H9 (cell line): ENCODE results near the gene PXDN. TPM values are rescaled to one million over a fixed set of nuclear protein-coding genes. Genes with fewer than 3 reads are reported as not detected.
A peak's percentile ranks its signal among the peaks of the same experiment; 100 is the strongest.

Experiments used
- DNase-seq: peaks from one replicate; pipeline ENCODE4 v3.0.0-alpha.2; 2017
- H2AFZ ChIP-seq: one replicate; pipeline ENCODE4 v1.6.1; 2013; ENCODE audit warnings: mild to moderate bottlenecking, low read length, control low read depth, moderate library complexity
- H2AK5ac ChIP-seq: 2 replicates; pipeline ENCODE4 v1.6.1; 2013; ENCODE audit warnings: low read length, control low read depth, mixed read lengths; ENCODE audit not compliant: insufficient read length
- H2BK120ac ChIP-seq: one replicate; pipeline ENCODE4 v1.6.1; 2013; ENCODE audit warnings: low read depth, mild to moderate bottlenecking, low read length, control low read depth, inconsistent platforms; ENCODE audit not compliant: poor library complexity, severe bottlenecking
- H2BK12ac ChIP-seq: 2 replicates; pipeline ENCODE4 v1.6.1; 2013; ENCODE audit warnings: low read length, control low read depth, mixed read lengths, low read depth; ENCODE audit not compliant: insufficient read length
- H2BK15ac ChIP-seq: 2 replicates; pipeline ENCODE4 v1.6.1; 2013; ENCODE audit warnings: low read depth, low read length, control low read depth
- H2BK20ac ChIP-seq: one replicate; pipeline ENCODE4 v1.6.1; 2013; ENCODE audit warnings: low read depth, mild to moderate bottlenecking, low read length, control low read depth, inconsistent platforms; ENCODE audit not compliant: poor library complexity, severe bottlenecking
- H2BK5ac ChIP-seq: 2 replicates; pipeline ENCODE4 v1.6.1; 2013; ENCODE audit warnings: low read length, control low read depth, mixed read lengths; ENCODE audit not compliant: insufficient read length
- H3K14ac ChIP-seq: 2 replicates; pipeline ENCODE4 v1.6.1; 2013; ENCODE audit warnings: low read length, control low read depth; ENCODE audit not compliant: insufficient read depth
- H3K18ac ChIP-seq: 2 replicates; pipeline ENCODE4 v1.6.1; 2013; ENCODE audit warnings: low read depth, mild to moderate bottlenecking, mixed read lengths, low read length, control low read depth; ENCODE audit not compliant: insufficient read length
- H3K23ac ChIP-seq: 2 replicates; pipeline ENCODE4 v1.6.1; 2013; ENCODE audit warnings: low read length, control low read depth, mixed read lengths, low read depth; ENCODE audit not compliant: insufficient read length
- H3K23me2 ChIP-seq: 2 replicates; pipeline ENCODE4 v1.6.1; 2013; ENCODE audit warnings: low read depth, mild to moderate bottlenecking, mixed read lengths, low read length, control low read depth; ENCODE audit not compliant: insufficient read length, poor library complexity, severe bottlenecking
- H3K27ac ChIP-seq: 2 replicates; pipeline ENCODE4 v1.5.1; 2013; ENCODE audit warnings: low read length, control low read depth, mixed read lengths, low read depth; ENCODE audit not compliant: insufficient read length
- H3K27me3 ChIP-seq: 2 replicates; pipeline ENCODE4 v1.6.1; 2013; ENCODE audit warnings: low read length, control low read depth, inconsistent platforms; ENCODE audit not compliant: insufficient read depth
- H3K4ac ChIP-seq: 2 replicates; pipeline ENCODE4 v1.6.1; 2013; ENCODE audit warnings: low read depth, mild to moderate bottlenecking, control low read depth, inconsistent platforms, low read length, moderate library complexity
- H3K4me1 ChIP-seq: 2 replicates; pipeline ENCODE4 v1.6.1; 2013; ENCODE audit warnings: low read length, control low read depth, inconsistent platforms; ENCODE audit not compliant: insufficient read depth
- H3K4me2 ChIP-seq: 2 replicates; pipeline ENCODE4 v1.6.1; 2013; ENCODE audit warnings: low read length, control low read depth, mixed read lengths; ENCODE audit not compliant: insufficient read length, insufficient read depth
- H3K56ac ChIP-seq: 2 replicates; pipeline ENCODE4 v1.6.1; 2013; ENCODE audit warnings: low read depth, mild to moderate bottlenecking, mixed read lengths, low read length, control low read depth; ENCODE audit not compliant: insufficient read length
- H3K79me1 ChIP-seq: 2 replicates; pipeline ENCODE4 v1.6.1; 2013; ENCODE audit warnings: low read depth, mild to moderate bottlenecking, moderate library complexity, low read length, control low read depth, inconsistent platforms; ENCODE audit not compliant: insufficient read depth, poor library complexity, severe bottlenecking
- H3K79me2 ChIP-seq: 2 replicates; pipeline ENCODE4 v1.6.1; 2013; ENCODE audit warnings: low read length, control low read depth, inconsistent platforms; ENCODE audit not compliant: insufficient read depth
- H3K9ac ChIP-seq: 2 replicates; pipeline ENCODE4 v1.6.1; 2013; ENCODE audit warnings: low read length, control low read depth, mixed read lengths; ENCODE audit not compliant: insufficient read length; ENCODE audit errors: extremely low read depth
- H3K9me3 ChIP-seq: one replicate; pipeline ENCODE4 v1.6.1; 2013; ENCODE audit warnings: low read depth, low read length, inconsistent platforms; ENCODE audit not compliant: control insufficient read depth
- H3T11ph ChIP-seq: one replicate; pipeline ENCODE4 v1.6.1; 2013; ENCODE audit warnings: mild to moderate bottlenecking, low read length, control low read depth, inconsistent platforms
- H4K20me1 ChIP-seq: one replicate; pipeline ENCODE4 v1.6.1; 2013; ENCODE audit not compliant: control insufficient read depth, insufficient read length, insufficient read depth
- H4K5ac ChIP-seq: 2 replicates; pipeline ENCODE4 v1.6.1; 2013; ENCODE audit warnings: low read depth, mild to moderate bottlenecking, mixed read lengths, low read length, control low read depth; ENCODE audit not compliant: insufficient read length
- H4K8ac ChIP-seq: replicated peaks from 2 replicates; pipeline ENCODE4 v1.6.1; 2013; ENCODE audit warnings: low read length, control low read depth, mixed read lengths, low read depth; ENCODE audit not compliant: insufficient read length
- H4K91ac ChIP-seq: 2 replicates; pipeline ENCODE4 v1.6.1; 2013; ENCODE audit warnings: low read depth, mild to moderate bottlenecking, moderate library complexity, mixed read lengths, low read length, control low read depth; ENCODE audit not compliant: insufficient read length
- H3K27ac Mint-ChIP-seq, 3 experiments: 2 replicates in 2 of 3; 3 replicates in 1 of 3; pipeline ENCODE4 v1.8.0; 2020 to 2021; ENCODE audit warnings: mixed read lengths in 3 of 3, mild to moderate bottlenecking in 1 of 3, moderate library complexity in 1 of 3
- H3K27me3 Mint-ChIP-seq: 2 replicates; pipeline ENCODE4 v1.8.0; 2021; ENCODE audit warnings: low read depth, mild to moderate bottlenecking, moderate library complexity, mixed read lengths
- H3K36me3 Mint-ChIP-seq, 3 experiments: 2 replicates in 2 of 3; 3 replicates in 1 of 3; pipeline ENCODE4 v1.8.0; 2020 to 2021; ENCODE audit warnings: low read depth in 3 of 3, mixed read lengths in 3 of 3; ENCODE audit not compliant: insufficient read depth in 1 of 3
- H3K4me1 Mint-ChIP-seq, 2 experiments: 2 replicates each; pipeline ENCODE4 v1.8.0; 2020; ENCODE audit warnings: mixed read lengths in 2 of 2
- H3K4me3 Mint-ChIP-seq, 2 experiments: 2 replicates in 1 of 2; 3 replicates in 1 of 2; pipeline ENCODE4 v1.8.0; 2020 to 2021; ENCODE audit warnings: mild to moderate bottlenecking in 2 of 2, mixed read lengths in 2 of 2, moderate library complexity in 1 of 2
- H3K9me3 Mint-ChIP-seq, 2 experiments: 2 replicates in 1 of 2; 3 replicates in 1 of 2; pipeline ENCODE4 v1.8.0; 2020; ENCODE audit warnings: mild to moderate bottlenecking in 2 of 2, mixed read lengths in 2 of 2, moderate library complexity in 1 of 2
- WGBS: extraction: QIAGEN DNeasy Blood & Tissue Kit; methylation state at CpG from one replicate; pipeline ENCODE4 v1.1.7; 2013; ENCODE audit warnings: missing lambda C conversion rate, low lambda C conversion rate, mixed read lengths; ENCODE audit not compliant: insufficient read length; ENCODE audit errors: extremely low coverage; 5-methylcytosine and 5-hydroxymethylcytosine counted together
- total RNA-seq: library from RNA; stranded (reverse); gene quantifications from 2 replicates; pipeline ENCODE4 v1.2.1, GENCODE V29; 2021
- TF ChIP-seq, protein P1 (sequence below): fragments of 200-600 bp; sonication (generic); conservative IDR thresholded peaks from 3 replicates; pipeline ENCODE4 v1.8.0; 2021; ENCODE audit warnings: antibody characterized with exemption, mild to moderate bottlenecking

The PXDN gene
- total RNA-seq, 1 experiment from 2014 or later, result 146 TPM

DNA sequence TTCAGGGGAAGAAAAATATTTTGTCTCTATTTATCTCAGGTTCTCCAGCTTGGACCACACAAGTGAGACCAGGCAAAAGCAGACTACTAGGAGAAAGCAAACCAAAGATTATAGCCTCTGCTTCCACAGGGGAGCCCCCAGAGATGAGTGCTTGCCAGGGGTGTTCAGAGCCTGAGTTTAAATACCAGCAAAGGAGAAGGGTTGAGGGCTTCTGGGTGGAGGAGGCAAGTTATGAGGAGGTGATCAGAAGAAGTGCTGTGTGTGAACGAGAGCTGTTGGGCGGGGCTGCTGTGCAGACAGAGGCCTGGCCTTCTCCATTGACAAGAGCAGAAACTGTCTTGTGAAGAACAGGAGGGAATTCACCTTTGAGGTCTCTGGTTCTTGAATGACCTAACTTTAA, 32.8 kb upstream of the PXDN start:
- H2BK20ac ChIP-seq, result no peak overlapping the region
- peak overlapping the region in 1 of 3 experiments; percentile 51; a peak in 1 of 7 replicates for H3K27ac Mint-ChIP-seq
- H3K36me3 Mint-ChIP-seq, result no peaks in the 10 kb centered on the region
- H3K4ac ChIP-seq, result no peak overlapping the region
- no peak overlapping the region for H2BK120ac ChIP-seq
- no peak overlapping the region for H3K4me3 Mint-ChIP-seq
- no peak overlapping the region for H2AFZ ChIP-seq
- H3K23ac ChIP-seq, result no peak overlapping the region
- H2BK5ac ChIP-seq, result no peak overlapping the region
- H3K27me3 ChIP-seq, result peaks cover 2% of the 10 kb centered on the region; the same call in 1 of the 2 replicates
- H3K56ac ChIP-seq, result no peak overlapping the region
- H4K91ac ChIP-seq, result no peak overlapping the region
- no peak overlapping the region for H2AK5ac ChIP-seq
- H3K79me1 ChIP-seq, result no peaks in the 10 kb centered on the region
- H3K18ac ChIP-seq, result no peak overlapping the region
- H3K9ac ChIP-seq, result no peak overlapping the region
- H3K27ac ChIP-seq, result no peak overlapping the region
- no peaks in the 10 kb centered on the region for H3K9me3 ChIP-seq
- no peak overlapping the region for H4K5ac ChIP-seq
- H3K4me1 Mint-ChIP-seq, result peaks cover 16% of the 10 kb centered on the region in 2 experiments
- TF ChIP-seq, protein P1, sequence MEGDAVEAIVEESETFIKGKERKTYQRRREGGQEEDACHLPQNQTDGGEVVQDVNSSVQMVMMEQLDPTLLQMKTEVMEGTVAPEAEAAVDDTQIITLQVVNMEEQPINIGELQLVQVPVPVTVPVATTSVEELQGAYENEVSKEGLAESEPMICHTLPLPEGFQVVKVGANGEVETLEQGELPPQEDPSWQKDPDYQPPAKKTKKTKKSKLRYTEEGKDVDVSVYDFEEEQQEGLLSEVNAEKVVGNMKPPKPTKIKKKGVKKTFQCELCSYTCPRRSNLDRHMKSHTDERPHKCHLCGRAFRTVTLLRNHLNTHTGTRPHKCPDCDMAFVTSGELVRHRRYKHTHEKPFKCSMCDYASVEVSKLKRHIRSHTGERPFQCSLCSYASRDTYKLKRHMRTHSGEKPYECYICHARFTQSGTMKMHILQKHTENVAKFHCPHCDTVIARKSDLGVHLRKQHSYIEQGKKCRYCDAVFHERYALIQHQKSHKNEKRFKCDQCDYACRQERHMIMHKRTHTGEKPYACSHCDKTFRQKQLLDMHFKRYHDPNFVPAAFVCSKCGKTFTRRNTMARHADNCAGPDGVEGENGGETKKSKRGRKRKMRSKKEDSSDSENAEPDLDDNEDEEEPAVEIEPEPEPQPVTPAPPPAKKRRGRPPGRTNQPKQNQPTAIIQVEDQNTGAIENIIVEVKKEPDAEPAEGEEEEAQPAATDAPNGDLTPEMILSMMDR, result no peak
- no peak for DNase-seq
- H2BK15ac ChIP-seq, result no peak overlapping the region
- H3K4me1 ChIP-seq, result no peaks in the 10 kb centered on the region; the same call in 1 of the 2 replicates
- no peaks in the 10 kb centered on the region for H3K9me3 Mint-ChIP-seq
- H3T11ph ChIP-seq, result no peak overlapping the region
- H2BK12ac ChIP-seq, result no peak overlapping the region
- no peak overlapping the region for H3K4me2 ChIP-seq
- no peak overlapping the region for H4K8ac ChIP-seq
- WGBS, result no CpG with 5 or more reads among the region's 2 CpGs
- H3K79me2 ChIP-seq, result no peaks in the 10 kb centered on the region
- no peaks in the 10 kb centered on the region for H3K23me2 ChIP-seq
- no peaks in the 10 kb centered on the region for H4K20me1 ChIP-seq
- H3K27me3 Mint-ChIP-seq, result peaks cover 12% of the 10 kb centered on the region
- H3K14ac ChIP-seq, result no peak overlapping the region
